Activated naive CD4-positive, alpha-beta T cell treated with anti-CD3 and anti-CD28 coated beads, Interleukin-2, amount 50 U/mL, for 72 hours (primary cell): ENCODE data around the gene CDK14. TPM values are rescaled to one million over a fixed set of nuclear protein-coding genes. Genes with fewer than 3 reads are reported as not detected.

ENCODE experiments used
- ATAC-seq, 2 donors: fragments of 150-1000 bp; cut with Tn5 transposase; 2 replicates each; pipeline ENCODE4 v1.10.0; 2021; ENCODE audit warnings: mild to moderate bottlenecking in 2 of 2, moderate library complexity in 2 of 2
- DNase-seq, 2 donors: peaks; one replicate each; pipeline ENCODE4 v3.0.0; 2021 to 2022; ENCODE audit warnings: low spot score in 2 of 2
- H3K27ac Mint-ChIP-seq, 2 donors: one replicate each; pipeline ENCODE4 v1.8.0; 2022; ENCODE audit warnings: mild to moderate bottlenecking in 2 of 2, mixed read lengths in 2 of 2
- H3K36me3 Mint-ChIP-seq, 2 donors: one replicate each; pipeline ENCODE4 v1.8.0; 2022; ENCODE audit warnings: mixed read lengths in 2 of 2
- H3K9me3 Mint-ChIP-seq, 2 donors: one replicate each; pipeline ENCODE4 v1.8.0; 2022; ENCODE audit warnings: mixed read lengths in 2 of 2
- total RNA-seq, 2 donors: library from RNA; stranded (reverse); gene quantifications; one replicate each; pipeline ENCODE4 v1.2.3, GENCODE V29; 2022

Gene CDK14
- total RNA-seq, 2 donors from 2014 or later = 0.05 to 0.80 TPM

- H3K9me3 Mint-ChIP-seq = no peaks in the 10 kb centered on the region
- DNase-seq (no peak), ATAC-seq (no peak)
- H3K27ac Mint-ChIP-seq = no peak overlapping the region
- H3K36me3 Mint-ChIP-seq = no peaks in the 10 kb centered on the region
These were observed 417.0 kb downstream of the CDK14 start for GRCh38 chr7:91013078-91013477.

- ATAC-seq (no peak), DNase-seq (no peak)
- Mint-ChIP-seq H3K27ac (no peak overlapping the region), H3K9me3 (no peaks in the 10 kb centered on the region), H3K36me3 (no peaks in the 10 kb centered on the region)
These were observed 423.7 kb downstream of the CDK14 start for GRCh38 chr7:91019686-91020385.

- no peaks in the 10 kb centered on the region for H3K9me3 Mint-ChIP-seq
- H3K36me3 Mint-ChIP-seq = no peaks in the 10 kb centered on the region
- no peak overlapping the region for H3K27ac Mint-ChIP-seq
- DNase-seq = no peak
- no peak for ATAC-seq
These were observed 424.7 kb downstream of the CDK14 start for GRCh38 chr7:91020636-91021385.

- Mint-ChIP-seq H3K36me3 (no peaks in the 10 kb centered on the region), H3K9me3 (no peaks in the 10 kb centered on the region), H3K27ac (no peak overlapping the region)
- ATAC-seq (no peak), DNase-seq (no peak)
These were observed 425.8 kb downstream of the CDK14 start for GRCh38 chr7:91021956-91022355.

GRCh38 chr7:91025906-91026390, 429.8 kb downstream of the CDK14 start:
- H3K9me3 Mint-ChIP-seq = no peaks in the 10 kb centered on the region
- no peak for ATAC-seq
- no peak overlapping the region for H3K27ac Mint-ChIP-seq
- no peak for DNase-seq
- H3K36me3 Mint-ChIP-seq = no peaks in the 10 kb centered on the region

- ATAC-seq (no peak), DNase-seq (no peak)
- Mint-ChIP-seq H3K27ac (no peak overlapping the region), H3K9me3 (no peaks in the 10 kb centered on the region), H3K36me3 (no peaks in the 10 kb centered on the region)
These were observed 433.6 kb downstream of the CDK14 start for GRCh38 chr7:91029688-91030087.

- DNase-seq (no peak), ATAC-seq (no peak)
- Mint-ChIP-seq H3K36me3 (no peaks in the 10 kb centered on the region), H3K9me3 (no peaks in the 10 kb centered on the region), H3K27ac (no peak overlapping the region)
These were observed 434.7 kb downstream of the CDK14 start for GRCh38 chr7:91030680-91031380.

GRCh38 chr7:91031757-91032156, 435.6 kb downstream of the CDK14 start:
- no peaks in the 10 kb centered on the region for H3K36me3 Mint-ChIP-seq
- DNase-seq (no peak), ATAC-seq (no peak)
- H3K27ac Mint-ChIP-seq = no peak overlapping the region
- H3K9me3 Mint-ChIP-seq = no peaks in the 10 kb centered on the region

- DNase-seq (no peak), ATAC-seq (no peak)
- H3K27ac Mint-ChIP-seq = no peak overlapping the region
- no peaks in the 10 kb centered on the region for H3K36me3 Mint-ChIP-seq
- no peaks in the 10 kb centered on the region for H3K9me3 Mint-ChIP-seq
These were observed 437.5 kb downstream of the CDK14 start for GRCh38 chr7:91033574-91033973.

GRCh38 chr7:91034459-91035368, 438.6 kb downstream of the CDK14 start:
- ATAC-seq = peak in 1 of 2 donors; percentile 37
- Mint-ChIP-seq H3K9me3 (no peaks in the 10 kb centered on the region), H3K27ac (no peak overlapping the region), H3K36me3 (no peaks in the 10 kb centered on the region)
- peak in 1 of 2 donors; percentile 43 for DNase-seq

- H3K27ac Mint-ChIP-seq = no peak overlapping the region
- H3K9me3 Mint-ChIP-seq = no peaks in the 10 kb centered on the region
- ATAC-seq = no peak
- no peaks in the 10 kb centered on the region for H3K36me3 Mint-ChIP-seq
- DNase-seq = no peak
These were observed 442.9 kb downstream of the CDK14 start for GRCh38 chr7:91039033-91039432.

GRCh38 chr7:91041141-91041540, 445.0 kb downstream of the CDK14 start:
- Mint-ChIP-seq H3K36me3 (no peaks in the 10 kb centered on the region), H3K9me3 (no peaks in the 10 kb centered on the region), H3K27ac (no peak overlapping the region)
- DNase-seq (no peak), ATAC-seq (no peak)

GRCh38 chr7:91041901-91042484, 445.9 kb downstream of the CDK14 start:
- Mint-ChIP-seq H3K36me3 (no peaks in the 10 kb centered on the region), H3K9me3 (no peaks in the 10 kb centered on the region), H3K27ac (no peak overlapping the region)
- no peak for ATAC-seq
- DNase-seq = no peak

GRCh38 chr7:91043186-91043585, 447.1 kb downstream of the CDK14 start:
- Mint-ChIP-seq H3K27ac (no peak overlapping the region), H3K36me3 (no peaks in the 10 kb centered on the region)
- no peak for ATAC-seq

GRCh38 chr7:91043924-91044645, 448.0 kb downstream of the CDK14 start:
- Mint-ChIP-seq H3K9me3 (no peaks in the 10 kb centered on the region), H3K27ac (no peak overlapping the region), H3K36me3 (no peaks in the 10 kb centered on the region)
- ATAC-seq = no peak
- DNase-seq = no peak

More at GRCh38 chr7:91043186-91043585, 447.1 kb downstream of the CDK14 start:
- H3K9me3 Mint-ChIP-seq = no peaks in the 10 kb centered on the region
- DNase-seq = no peak
